Measurements from ENCODE around the gene LRRC4. TPM values are rescaled to one million over a fixed set of nuclear protein-coding genes. Genes with fewer than 3 reads are reported as not detected.

The LRRC4 gene
- total and polyA plus RNA-seq, 2 donors (not counting 3 experiments of a cell fraction or from before 2014, with no cell fraction given): 3.8 to 4.2 TPM

DNA sequence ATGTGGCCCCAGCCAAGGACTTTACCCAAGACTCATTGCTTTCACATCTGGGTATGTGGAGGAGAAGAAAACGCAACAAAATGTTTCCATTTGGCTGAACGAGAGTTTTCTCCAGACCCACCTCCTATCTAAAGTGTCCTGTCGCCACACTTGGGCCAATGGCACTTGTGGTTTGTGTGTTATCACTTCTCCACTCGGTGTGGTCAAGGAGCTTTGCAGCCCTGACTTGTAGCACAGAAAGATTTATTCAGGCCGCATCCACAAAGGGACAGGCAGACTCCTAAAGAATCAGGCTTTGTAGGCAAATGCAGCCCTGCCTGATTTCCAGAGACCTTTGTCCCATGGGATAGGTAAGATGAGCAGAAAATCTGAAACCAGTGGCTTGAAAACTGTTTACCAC, 12.8 kb upstream of the LRRC4 start:
- peaks cover 7% of the 10 kb centered on the region for H4K20me1 ChIP-seq (replicated peaks; ENCODE audit: control insufficient read depth, extremely low read depth, insufficient read depth, low read length)
- H3K9me3 ChIP-seq (replicated peaks; ENCODE audit: control insufficient read depth, insufficient read depth, low read length): no peaks in the 10 kb centered on the region
- no peaks in the 10 kb centered on the region for H3K27me3 ChIP-seq (ENCODE audit: control insufficient read depth in 2 of 2, insufficient read depth in 2 of 2, low read length in 2 of 2)
- no TSS peak for BruUV-seq (replicated peaks)
- no peak overlapping the region for H2AFZ ChIP-seq (ENCODE audit: low read depth, low read length)
- DNase-seq (ENCODE audit: low read depth, low spot score) (no peak), FAIRE-seq (no peak)
- no peaks in the 10 kb centered on the region for H3K9me1 ChIP-seq (replicated peaks; ENCODE audit: control insufficient read depth, extremely low read depth, insufficient read depth, low read length)
- H3K79me2 ChIP-seq (ENCODE audit: control insufficient read depth, insufficient read depth, low read length): peaks cover 4% of the 10 kb centered on the region
- peaks cover 25% of the 10 kb centered on the region for H3K4me1 ChIP-seq (ENCODE audit: control insufficient read depth, extremely low read depth, insufficient read depth, low read length)
- ChIA-PET CTCF (interaction anchor here (0.7 to 2.1 kb wide), 3 partner anchors 9 to 336 kb away, joined by 3 to 8 read pairs (median 4); no protein-coding TSS in a partner anchor), POLR2A (no interaction called here)
- H3K9ac ChIP-seq (replicated peaks; ENCODE audit: extremely low read depth, insufficient read depth, low read length): no peak overlapping the region
- dilution Hi-C loops (cut with MboI; ENCODE audit: extremely low pct_ligation_motif_present, low sequenced_read_pairs) (no loop called here), intact Hi-C loops (cut with micrococcal nuclease) (no loop called here)
- no peak overlapping the region for H3K4me2 ChIP-seq (ENCODE audit: insufficient read depth, low read length)
- no peak overlapping the region for H3K27ac ChIP-seq (ENCODE audit: insufficient read depth, low read depth, low read length)
- peaks cover 0 to 3% of the 10 kb centered on the region in 2 experiments for H3K36me3 ChIP-seq (ENCODE audit: control insufficient read depth in 2 of 2, extremely low read depth in 1 of 2, insufficient read depth in 2 of 2, low read length in 2 of 2)
- no peak overlapping the region for H3K4me3 ChIP-seq (replicated peaks in 1 of 3; ENCODE audit: insufficient read depth in 1 of 3, low read depth in 1 of 3, low read length in 3 of 3)
- TF ChIP-seq, protein P1, sequence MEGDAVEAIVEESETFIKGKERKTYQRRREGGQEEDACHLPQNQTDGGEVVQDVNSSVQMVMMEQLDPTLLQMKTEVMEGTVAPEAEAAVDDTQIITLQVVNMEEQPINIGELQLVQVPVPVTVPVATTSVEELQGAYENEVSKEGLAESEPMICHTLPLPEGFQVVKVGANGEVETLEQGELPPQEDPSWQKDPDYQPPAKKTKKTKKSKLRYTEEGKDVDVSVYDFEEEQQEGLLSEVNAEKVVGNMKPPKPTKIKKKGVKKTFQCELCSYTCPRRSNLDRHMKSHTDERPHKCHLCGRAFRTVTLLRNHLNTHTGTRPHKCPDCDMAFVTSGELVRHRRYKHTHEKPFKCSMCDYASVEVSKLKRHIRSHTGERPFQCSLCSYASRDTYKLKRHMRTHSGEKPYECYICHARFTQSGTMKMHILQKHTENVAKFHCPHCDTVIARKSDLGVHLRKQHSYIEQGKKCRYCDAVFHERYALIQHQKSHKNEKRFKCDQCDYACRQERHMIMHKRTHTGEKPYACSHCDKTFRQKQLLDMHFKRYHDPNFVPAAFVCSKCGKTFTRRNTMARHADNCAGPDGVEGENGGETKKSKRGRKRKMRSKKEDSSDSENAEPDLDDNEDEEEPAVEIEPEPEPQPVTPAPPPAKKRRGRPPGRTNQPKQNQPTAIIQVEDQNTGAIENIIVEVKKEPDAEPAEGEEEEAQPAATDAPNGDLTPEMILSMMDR (IDR thresholded peaks at IDR 0.05; ENCODE audit: extremely low read depth in 1 of 2, insufficient read depth in 1 of 2, low read depth in 1 of 2, low read length in 2 of 2): no peak
- TF ChIP-seq MYC (IDR thresholded peaks at IDR 0.05; ENCODE audit: low read depth, low read length) (no peak), EZH2 (IDR thresholded peaks at IDR 0.05; ENCODE audit: borderline replicate concordance, low read depth, low read length, severe bottlenecking) (no peak), POLR2AphosphoS5 (IDR thresholded peaks at IDR 0.05; ENCODE audit: insufficient read depth, low read depth, low read length) (no peak), POLR2A (IDR thresholded peaks at IDR 0.05; ENCODE audit: low read depth, low read length) (no peak), FOS (IDR thresholded peaks at IDR 0.05; ENCODE audit: borderline replicate concordance, insufficient read depth, low read length) (no peak)
- TF ChIP-seq, protein P2, sequence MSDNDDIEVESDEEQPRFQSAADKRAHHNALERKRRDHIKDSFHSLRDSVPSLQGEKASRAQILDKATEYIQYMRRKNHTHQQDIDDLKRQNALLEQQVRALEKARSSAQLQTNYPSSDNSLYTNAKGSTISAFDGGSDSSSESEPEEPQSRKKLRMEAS (IDR thresholded peaks at IDR 0.05; ENCODE audit: insufficient read depth, insufficient read length): no peak
